ENCODE results near the gene PADI2.

PADI2 gene

GRCh38 chr1:17161137-17161740 lies 42.0 kb upstream of the PADI2 start:
- Histone ChIP-seq H3K9ac (ENCODE audit: low read depth, low read length, poor library complexity, severe bottlenecking) (no peak overlapping the region), H3K9me3 (ENCODE audit: insufficient read depth, low read depth, low read length) (no peaks in the 10 kb centered on the region), H3K36me3 (ENCODE audit: insufficient read depth, low read length) (no peaks in the 10 kb centered on the region), H3K4me1 (ENCODE audit: insufficient read depth, low read length, poor library complexity, severe bottlenecking) (peaks cover 3% of the 10 kb centered on the region), H3K27me3 (ENCODE audit: insufficient read depth, low read length, poor library complexity, severe bottlenecking) (no peaks in the 10 kb centered on the region), H3K4me3 (ENCODE audit: low read length, poor library complexity, severe bottlenecking) (no peak overlapping the region), H3K79me2 (ENCODE audit: insufficient read depth, low read length) (no peaks in the 10 kb centered on the region), H3F3A (ENCODE audit: low read depth) (no peaks in the 10 kb centered on the region), H4K20me1 (ENCODE audit: insufficient read depth, low read length, poor library complexity, severe bottlenecking) (no peaks in the 10 kb centered on the region), H2AFZ (ENCODE audit: low read length) (no peak overlapping the region), H3K4me2 (ENCODE audit: low read depth, low read length, poor library complexity, severe bottlenecking) (no peak overlapping the region), H3K9me2 (replicated peaks; ENCODE audit: low read depth, low read length) (no peaks in the 10 kb centered on the region)
- TF ChIP-seq CTCF (conservative IDR thresholded peaks at IDR 0.05; ENCODE audit: low read length), result no peak
- TF ChIP-seq EZH2phosphoT487 (IDR thresholded peaks at IDR 0.05; ENCODE audit: borderline replicate concordance), result no peak

GRCh38 chr1:17158961-17159360 lies 39.7 kb upstream of the PADI2 start:
- Histone ChIP-seq H3K27me3 (ENCODE audit: insufficient read depth, low read length, poor library complexity, severe bottlenecking) (no peaks in the 10 kb centered on the region), H3K4me1 (ENCODE audit: insufficient read depth, low read length, poor library complexity, severe bottlenecking) (peaks cover 3% of the 10 kb centered on the region), H3K9ac (ENCODE audit: low read depth, low read length, poor library complexity, severe bottlenecking) (no peak overlapping the region), H3K9me3 (ENCODE audit: insufficient read depth, low read depth, low read length) (peaks cover 14% of the 10 kb centered on the region; the same call in 1 of the 2 replicates), H3K79me2 (ENCODE audit: insufficient read depth, low read length) (no peaks in the 10 kb centered on the region), H3K4me2 (ENCODE audit: low read depth, low read length, poor library complexity, severe bottlenecking) (no peak overlapping the region), H3F3A (ENCODE audit: low read depth) (no peaks in the 10 kb centered on the region), H3K9me2 (replicated peaks; ENCODE audit: low read depth, low read length) (no peaks in the 10 kb centered on the region), H3K36me3 (ENCODE audit: insufficient read depth, low read length) (no peaks in the 10 kb centered on the region), H2AFZ (ENCODE audit: low read length) (no peak overlapping the region), H3K4me3 (ENCODE audit: low read length, poor library complexity, severe bottlenecking) (no peak overlapping the region), H4K20me1 (ENCODE audit: insufficient read depth, low read length, poor library complexity, severe bottlenecking) (no peaks in the 10 kb centered on the region)
- TF ChIP-seq CTCF (conservative IDR thresholded peaks at IDR 0.05; ENCODE audit: low read length) (no peak), EZH2phosphoT487 (IDR thresholded peaks at IDR 0.05; ENCODE audit: borderline replicate concordance) (no peak)

GRCh38 chr1:17156108-17156507 lies 36.9 kb upstream of the PADI2 start:
- Histone ChIP-seq H3K4me2 (ENCODE audit: low read depth, low read length, poor library complexity, severe bottlenecking) (no peak overlapping the region), H3K36me3 (ENCODE audit: insufficient read depth, low read length) (no peaks in the 10 kb centered on the region), H4K20me1 (ENCODE audit: insufficient read depth, low read length, poor library complexity, severe bottlenecking) (no peaks in the 10 kb centered on the region), H3K79me2 (ENCODE audit: insufficient read depth, low read length) (no peaks in the 10 kb centered on the region), H2AFZ (ENCODE audit: low read length) (no peak overlapping the region), H3K9me2 (replicated peaks; ENCODE audit: low read depth, low read length) (no peaks in the 10 kb centered on the region), H3K4me1 (ENCODE audit: insufficient read depth, low read length, poor library complexity, severe bottlenecking) (peaks cover 2% of the 10 kb centered on the region), H3K4me3 (ENCODE audit: low read length, poor library complexity, severe bottlenecking) (no peak overlapping the region), H3K9me3 (ENCODE audit: insufficient read depth, low read depth, low read length) (peaks cover 22% of the 10 kb centered on the region; the same call in 1 of the 2 replicates), H3K9ac (ENCODE audit: low read depth, low read length, poor library complexity, severe bottlenecking) (no peak overlapping the region), H3F3A (ENCODE audit: low read depth) (no peaks in the 10 kb centered on the region), H3K27me3 (ENCODE audit: insufficient read depth, low read length, poor library complexity, severe bottlenecking) (no peaks in the 10 kb centered on the region)
- no peak for TF ChIP-seq CTCF (conservative IDR thresholded peaks at IDR 0.05; ENCODE audit: low read length)
- no peak for TF ChIP-seq EZH2phosphoT487 (IDR thresholded peaks at IDR 0.05; ENCODE audit: borderline replicate concordance)

All from Loucy (cell line).